Dendritic cell treated with granulocyte-macrophage colony-stimulating factor and Interleukin-4, amounts not matched to agents 40 ng/mL and 50 ng/mL, for 4 days (primary cell): Measurements from ENCODE around the gene HOXD4.

Experiments used
- H3K27ac Mint-ChIP-seq: one replicate; pipeline ENCODE4 v1.8.0; 2022; ENCODE audit warnings: mild to moderate bottlenecking, mixed read lengths
- H3K27me3 Mint-ChIP-seq: one replicate; pipeline ENCODE4 v1.8.0; 2022; ENCODE audit warnings: mild to moderate bottlenecking, mixed read lengths
- H3K36me3 Mint-ChIP-seq: one replicate; pipeline ENCODE4 v1.8.0; 2022; ENCODE audit warnings: low read depth, mixed read lengths
- H3K4me1 Mint-ChIP-seq: one replicate; pipeline ENCODE4 v1.8.0; 2022; ENCODE audit warnings: low read depth, mixed read lengths
- H3K4me3 Mint-ChIP-seq: one replicate; pipeline ENCODE4 v1.8.0; 2022; ENCODE audit warnings: mild to moderate bottlenecking, moderate library complexity, mixed read lengths
- H3K9me3 Mint-ChIP-seq: one replicate; pipeline ENCODE4 v1.8.0; 2022; ENCODE audit warnings: mixed read lengths
- intact Hi-C: fragments of 100-400 bp; cut with micrococcal nuclease; formaldehyde crosslinking; loops from one replicate; pipeline ENCODE4 v1.15.0; 2022

Gene HOXD4

DNA sequence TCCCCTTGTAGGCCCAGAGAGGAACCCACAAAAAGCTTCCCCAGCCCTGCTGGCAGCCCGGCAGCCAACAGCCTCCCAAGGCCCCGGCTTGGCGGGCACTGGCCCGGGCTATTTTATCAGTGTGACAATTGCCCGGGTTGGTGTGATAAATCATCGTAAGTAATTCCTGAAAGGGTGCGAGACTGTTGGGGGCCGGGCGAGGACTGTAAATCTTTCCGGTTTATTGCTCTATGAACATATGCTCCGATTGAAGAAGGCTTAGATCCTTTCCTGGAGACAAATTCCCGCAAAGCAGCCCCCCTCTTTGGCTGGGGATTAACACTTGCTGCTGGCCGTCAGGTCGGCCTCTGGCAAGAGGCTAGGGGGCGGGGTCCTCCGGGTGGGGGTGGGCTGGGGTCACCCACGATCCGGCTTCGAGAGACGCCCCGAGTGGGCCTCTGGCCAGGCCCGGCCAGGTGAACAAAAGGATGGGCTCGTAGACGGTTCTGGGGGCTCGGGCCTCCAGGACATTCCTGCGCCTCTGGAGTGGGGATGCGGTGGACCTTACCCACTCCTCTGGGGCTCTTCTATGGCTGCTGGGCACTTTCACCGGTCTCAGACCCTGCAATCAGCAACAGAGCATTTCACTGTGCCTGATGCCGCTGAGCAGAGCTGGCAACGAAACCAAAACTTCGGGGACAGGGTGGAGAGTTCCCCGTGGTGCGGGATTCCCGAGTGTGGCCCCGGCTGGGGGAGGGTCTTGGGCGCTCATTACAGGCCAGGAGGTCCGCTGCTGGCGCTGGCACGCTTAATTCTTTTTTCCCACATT, 7.7 kb downstream of the HOXD4 start:
- H3K36me3 Mint-ChIP-seq = no peaks in the 10 kb centered on the region
- H3K9me3 Mint-ChIP-seq = no peaks in the 10 kb centered on the region
- H3K27me3 Mint-ChIP-seq = peaks cover 96% of the 10 kb centered on the region
- intact Hi-C loops = no loop called here
- no peak overlapping the region for H3K27ac Mint-ChIP-seq
- peaks cover 5% of the 10 kb centered on the region for H3K4me1 Mint-ChIP-seq
- H3K4me3 Mint-ChIP-seq = no peak overlapping the region

DNA sequence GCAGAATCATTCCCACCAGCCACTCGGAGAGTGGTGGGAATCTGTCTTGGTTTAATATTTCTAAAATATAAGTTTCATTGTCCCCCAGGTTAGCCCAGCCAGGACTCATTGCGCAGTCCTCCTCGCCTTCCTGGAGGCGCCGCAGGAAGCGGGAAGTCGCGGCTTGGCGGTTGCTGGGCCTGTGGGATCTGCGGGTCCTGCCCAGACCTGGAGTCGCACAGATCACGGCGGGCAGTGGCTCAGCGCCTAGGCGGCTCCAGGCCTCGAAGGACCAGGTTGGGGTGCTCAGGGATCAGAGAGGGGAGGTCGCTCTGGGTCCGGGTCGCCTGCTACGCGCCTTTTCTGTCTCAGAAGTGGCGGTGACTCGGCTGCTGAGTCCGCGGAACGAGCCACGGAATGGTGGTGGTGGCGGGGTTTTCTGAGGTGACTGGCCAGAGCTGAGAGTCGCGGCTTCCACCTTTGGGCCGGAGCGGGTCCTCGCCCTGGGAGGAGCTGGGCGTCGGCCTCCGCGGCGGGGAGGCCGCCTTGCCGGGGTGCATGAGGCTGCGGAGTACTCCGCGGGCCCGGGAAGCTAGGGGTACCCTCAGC, 8.4 kb downstream of the HOXD4 start:
- Mint-ChIP-seq H3K27me3 (peaks cover 96% of the 10 kb centered on the region), H3K4me3 (no peak overlapping the region), H3K9me3 (no peaks in the 10 kb centered on the region), H3K27ac (no peak overlapping the region), H3K4me1 (peaks cover 5% of the 10 kb centered on the region), H3K36me3 (no peaks in the 10 kb centered on the region)
- intact Hi-C loops = no loop called here

DNA sequence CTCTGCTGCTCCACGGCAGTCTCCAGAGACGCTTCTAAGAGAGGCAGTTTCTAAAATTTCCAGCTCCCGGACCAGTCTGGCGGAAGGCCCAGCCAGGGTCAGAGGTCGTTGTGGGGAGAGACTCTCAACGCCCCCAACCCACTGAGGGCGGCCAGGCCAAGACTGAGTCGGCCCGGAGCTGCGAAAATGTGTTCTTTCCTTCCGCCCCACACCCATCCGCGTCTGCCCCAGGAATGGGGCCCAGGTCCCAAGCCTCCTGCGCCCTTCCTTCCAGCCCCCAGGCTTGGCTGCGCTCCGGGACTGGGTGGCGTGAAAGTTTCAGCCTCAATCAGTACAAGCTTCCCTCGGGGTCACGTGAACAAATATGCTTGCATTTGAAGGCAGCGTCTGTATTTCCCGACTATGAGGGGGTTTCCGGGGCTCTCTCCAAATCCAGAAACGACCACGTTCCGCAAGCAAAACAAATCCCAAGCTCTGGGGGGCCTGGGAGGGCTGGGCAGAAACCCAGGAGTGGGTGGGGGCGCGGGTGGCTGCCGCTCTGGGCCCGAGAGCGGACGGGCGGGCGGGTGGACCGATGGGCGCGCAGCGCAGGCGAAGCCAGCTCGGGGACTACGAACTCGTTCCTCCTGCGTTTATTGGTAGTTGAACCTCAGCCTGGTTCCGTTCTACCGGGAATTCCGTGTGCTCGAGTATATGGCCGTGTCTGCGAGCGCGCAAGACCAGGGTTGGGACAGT, 9.1 kb downstream of the HOXD4 start:
- H3K4me3 Mint-ChIP-seq = no peak overlapping the region
- H3K9me3 Mint-ChIP-seq = no peaks in the 10 kb centered on the region
- no peaks in the 10 kb centered on the region for H3K36me3 Mint-ChIP-seq
- H3K4me1 Mint-ChIP-seq = peaks cover 5% of the 10 kb centered on the region
- intact Hi-C loops = no loop called here
- H3K27me3 Mint-ChIP-seq = peaks cover 96% of the 10 kb centered on the region
- H3K27ac Mint-ChIP-seq = no peak overlapping the region

DNA sequence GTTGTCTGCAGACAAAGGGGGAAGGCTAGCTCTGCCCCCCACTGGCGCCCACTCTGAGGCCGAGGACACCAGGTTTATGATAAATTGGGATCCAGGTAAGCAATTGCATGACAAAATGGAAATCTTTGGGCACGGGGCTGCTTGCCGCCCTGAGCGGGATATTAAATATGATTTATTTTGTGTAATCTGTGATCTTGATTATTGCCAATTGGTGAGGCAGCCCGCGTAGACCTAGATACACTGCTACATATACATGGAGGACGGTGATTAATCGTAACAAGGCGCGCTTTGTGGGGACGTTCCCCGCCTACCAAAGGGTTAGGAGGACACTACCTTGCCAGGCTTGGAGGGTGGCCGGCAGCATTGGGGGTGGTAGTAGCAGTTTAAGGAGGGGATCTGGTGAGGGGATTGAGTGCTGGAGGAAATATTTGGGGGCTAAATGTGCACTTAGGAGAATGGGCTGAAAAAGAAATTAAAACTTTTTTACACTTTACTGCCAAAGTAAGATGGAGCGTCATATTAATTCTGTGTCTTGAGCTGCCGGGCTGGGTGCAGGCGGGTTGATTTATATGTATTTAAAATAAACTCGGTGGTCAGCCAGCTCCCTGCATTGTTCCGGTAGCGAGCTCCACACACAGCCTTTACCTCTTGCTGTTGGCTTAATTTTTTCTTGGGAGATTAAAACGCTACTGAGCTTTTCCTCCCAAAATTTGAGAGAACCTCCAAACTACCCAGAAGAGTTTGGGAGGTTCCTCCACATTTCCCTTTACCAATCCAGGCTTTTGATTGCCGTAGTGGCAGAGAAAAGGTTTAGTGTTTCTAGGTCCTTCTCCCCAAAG, 9.9 kb downstream of the HOXD4 start:
- no peak overlapping the region for H3K4me3 Mint-ChIP-seq
- H3K36me3 Mint-ChIP-seq = no peaks in the 10 kb centered on the region
- peaks cover 5% of the 10 kb centered on the region for H3K4me1 Mint-ChIP-seq
- intact Hi-C loops = no loop called here
- H3K27ac Mint-ChIP-seq = no peak overlapping the region
- peaks cover 97% of the 10 kb centered on the region for H3K27me3 Mint-ChIP-seq
- H3K9me3 Mint-ChIP-seq = no peaks in the 10 kb centered on the region

DNA sequence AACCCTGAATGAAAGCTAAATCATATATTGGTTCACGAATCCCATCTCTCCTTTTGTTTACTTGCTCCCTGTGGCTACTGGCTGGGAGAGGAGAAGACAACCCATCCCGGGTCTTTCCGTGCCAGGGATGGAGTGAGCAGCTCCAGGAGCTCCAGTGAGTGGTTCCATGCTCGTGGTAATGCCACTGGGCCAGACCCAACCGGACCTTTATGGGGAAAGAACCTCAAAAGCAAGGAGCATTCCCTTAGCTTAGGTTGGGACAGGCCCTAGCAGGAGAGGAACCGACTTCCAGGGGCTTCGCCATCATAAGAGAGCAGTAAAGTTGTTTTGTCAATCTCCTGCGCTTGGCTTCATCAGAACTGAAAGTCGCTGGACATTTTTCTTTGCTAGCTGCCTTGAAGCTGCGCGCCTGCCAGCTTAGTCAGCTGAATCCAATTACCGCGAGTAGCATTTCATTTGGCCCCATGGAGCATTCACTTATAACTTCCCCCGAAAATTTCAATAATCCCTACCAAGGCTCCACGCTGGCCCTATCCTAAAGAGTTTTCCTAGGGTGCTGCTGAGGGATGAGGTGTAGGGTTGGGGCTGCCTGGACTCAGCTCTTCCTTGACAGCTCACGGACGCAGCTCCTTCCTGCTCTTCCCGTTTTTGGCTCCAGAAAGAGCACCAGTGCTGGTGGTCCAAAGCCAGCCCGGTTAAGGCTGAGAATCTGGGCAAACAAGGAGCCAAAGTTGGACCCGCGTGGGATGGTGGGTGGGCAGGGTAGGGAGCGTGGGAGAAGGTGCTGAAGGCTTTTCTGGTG, 10.7 kb downstream of the HOXD4 start:
- Mint-ChIP-seq H3K4me1 (peaks cover 5% of the 10 kb centered on the region), H3K36me3 (no peaks in the 10 kb centered on the region), H3K27me3 (peaks cover 96% of the 10 kb centered on the region), H3K9me3 (no peaks in the 10 kb centered on the region), H3K4me3 (no peak overlapping the region), H3K27ac (no peak overlapping the region)
- intact Hi-C loops = no loop called here

DNA sequence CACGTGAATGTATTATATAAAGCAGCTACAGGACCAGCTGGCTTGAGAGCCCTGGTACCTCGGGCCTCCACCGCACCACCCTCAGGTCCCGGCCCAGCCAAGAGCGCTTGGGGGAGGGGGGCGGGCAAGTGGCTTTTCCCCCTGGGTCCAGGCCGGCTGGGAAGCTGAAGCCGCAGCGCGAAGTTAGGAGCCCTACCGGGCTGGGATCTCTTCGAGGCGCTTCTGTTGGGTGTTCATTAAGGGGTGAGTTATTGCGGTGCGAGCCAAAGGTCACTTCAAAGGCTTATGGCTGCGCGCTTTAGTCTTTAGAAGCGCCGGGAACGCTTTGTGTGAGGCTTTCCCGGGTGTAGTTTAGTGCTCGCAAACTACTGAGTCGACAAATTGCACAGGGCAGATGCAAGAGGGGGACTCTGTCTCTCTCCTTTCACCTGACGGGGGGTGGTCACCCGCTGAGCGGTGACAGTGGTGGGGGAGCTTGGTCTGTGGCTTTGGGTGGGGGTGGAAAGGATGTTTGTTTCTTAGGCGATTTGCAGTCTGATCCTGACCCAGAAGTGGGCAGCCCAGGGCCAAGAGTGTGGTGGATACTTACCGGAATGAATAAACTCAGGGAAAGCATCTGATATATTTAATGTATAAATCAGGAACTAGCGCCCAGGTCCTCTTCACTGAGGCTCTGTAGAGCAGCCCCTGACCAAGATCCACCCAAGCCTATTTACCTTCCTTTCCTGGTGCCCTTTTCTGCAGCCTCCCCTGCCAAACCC, 11.7 kb downstream of the HOXD4 start:
- no peaks in the 10 kb centered on the region for H3K9me3 Mint-ChIP-seq
- H3K27ac Mint-ChIP-seq = no peak overlapping the region
- intact Hi-C loops = no loop called here
- H3K27me3 Mint-ChIP-seq = peaks cover 99% of the 10 kb centered on the region
- no peaks in the 10 kb centered on the region for H3K36me3 Mint-ChIP-seq
- H3K4me3 Mint-ChIP-seq = no peak overlapping the region
- no peaks in the 10 kb centered on the region for H3K4me1 Mint-ChIP-seq

DNA sequence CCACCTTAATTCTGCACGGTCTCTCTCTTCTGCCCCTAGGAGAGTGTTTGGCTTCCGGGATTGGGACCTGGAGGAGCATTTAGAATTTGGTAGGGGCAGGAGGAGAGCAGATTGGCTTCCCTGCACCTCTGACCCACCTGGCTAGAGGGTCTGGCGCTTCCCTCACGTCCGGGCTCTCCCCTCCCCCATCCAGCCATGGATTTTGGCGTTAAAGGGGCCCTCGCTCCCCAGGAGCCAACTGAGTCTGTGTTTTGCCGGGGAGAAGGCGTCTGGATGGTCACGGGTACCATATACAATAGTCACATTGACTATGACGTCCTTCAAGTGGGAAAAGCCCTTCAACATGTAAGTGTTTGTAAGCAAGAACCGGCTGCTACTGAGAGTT, 12.3 kb downstream of the HOXD4 start:
- no peaks in the 10 kb centered on the region for H3K4me1 Mint-ChIP-seq
- H3K27ac Mint-ChIP-seq = no peak overlapping the region
- H3K4me3 Mint-ChIP-seq = no peak overlapping the region

DNA sequence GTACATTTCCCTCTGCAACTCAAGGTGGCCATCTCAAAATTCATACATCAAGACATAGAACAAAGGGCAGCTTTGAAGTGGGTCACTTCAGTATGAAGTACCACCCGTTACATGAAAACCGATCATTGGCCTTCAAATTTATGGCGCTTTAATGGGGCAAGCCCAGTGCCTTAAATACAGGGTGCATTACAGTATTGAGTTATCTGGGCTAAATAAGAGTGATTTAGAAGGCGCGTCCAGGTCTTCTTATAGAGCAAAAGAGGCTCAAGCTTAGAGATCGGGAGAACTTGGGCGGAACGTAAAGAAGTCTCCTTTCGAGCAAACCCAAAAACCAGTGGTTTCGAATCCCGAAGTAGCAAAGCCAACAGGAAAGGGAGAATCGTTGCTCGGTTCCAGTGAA, 12.9 kb downstream of the HOXD4 start:
- Mint-ChIP-seq H3K27ac (no peak overlapping the region), H3K4me1 (no peaks in the 10 kb centered on the region), H3K27me3 (peaks cover 96% of the 10 kb centered on the region), H3K9me3 (no peaks in the 10 kb centered on the region), H3K4me3 (no peak overlapping the region), H3K36me3 (no peaks in the 10 kb centered on the region)
- intact Hi-C loops = no loop called here

More for the DNA sequence above, 12.3 kb downstream of the HOXD4 start:
- intact Hi-C loops = no loop called here
- no peaks in the 10 kb centered on the region for H3K9me3 Mint-ChIP-seq
- no peaks in the 10 kb centered on the region for H3K36me3 Mint-ChIP-seq
- H3K27me3 Mint-ChIP-seq = peaks cover 97% of the 10 kb centered on the region

DNA sequence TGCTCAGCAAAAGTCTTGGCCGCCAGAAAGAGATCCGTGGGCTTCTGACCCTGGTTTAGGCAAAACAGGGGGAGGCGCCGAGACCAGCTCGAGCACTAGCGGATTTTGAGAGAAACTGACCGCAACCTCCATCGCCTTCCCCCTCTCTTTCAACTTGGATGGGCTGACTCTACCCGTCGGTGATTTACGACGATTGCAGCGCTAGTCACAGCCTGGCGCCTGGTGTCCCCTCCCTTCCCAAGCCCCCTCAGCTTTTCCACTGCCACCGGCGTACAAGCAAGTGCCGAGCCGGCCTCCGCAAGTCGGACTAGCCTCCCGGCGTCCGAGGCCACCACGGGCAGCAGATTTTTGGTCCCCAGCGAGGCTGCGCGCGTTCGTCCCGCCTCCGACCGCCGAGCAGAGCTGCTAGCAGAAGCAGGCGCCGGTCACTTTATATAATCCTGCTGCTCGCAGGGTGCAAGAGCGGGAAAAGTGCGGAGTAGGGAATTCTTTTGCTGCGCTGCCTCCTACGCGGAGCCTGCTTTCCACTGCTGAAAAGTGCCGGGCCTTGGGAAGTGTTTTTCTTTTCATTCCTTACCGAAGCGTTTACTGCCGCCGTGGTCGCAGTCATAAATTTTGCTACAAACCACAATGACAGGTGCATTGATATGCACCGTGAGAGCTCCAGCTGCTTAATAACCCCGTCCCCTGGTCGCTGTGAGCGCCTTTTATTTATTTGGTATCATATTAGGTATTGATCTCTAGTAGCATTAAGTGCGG, 13.4 kb downstream of the HOXD4 start:
- Mint-ChIP-seq H3K36me3 (no peaks in the 10 kb centered on the region), H3K27ac (no peak overlapping the region), H3K27me3 (peaks cover 96% of the 10 kb centered on the region), H3K9me3 (no peaks in the 10 kb centered on the region), H3K4me3 (no peak overlapping the region), H3K4me1 (no peaks in the 10 kb centered on the region)
- intact Hi-C loops = no loop called here

DNA sequence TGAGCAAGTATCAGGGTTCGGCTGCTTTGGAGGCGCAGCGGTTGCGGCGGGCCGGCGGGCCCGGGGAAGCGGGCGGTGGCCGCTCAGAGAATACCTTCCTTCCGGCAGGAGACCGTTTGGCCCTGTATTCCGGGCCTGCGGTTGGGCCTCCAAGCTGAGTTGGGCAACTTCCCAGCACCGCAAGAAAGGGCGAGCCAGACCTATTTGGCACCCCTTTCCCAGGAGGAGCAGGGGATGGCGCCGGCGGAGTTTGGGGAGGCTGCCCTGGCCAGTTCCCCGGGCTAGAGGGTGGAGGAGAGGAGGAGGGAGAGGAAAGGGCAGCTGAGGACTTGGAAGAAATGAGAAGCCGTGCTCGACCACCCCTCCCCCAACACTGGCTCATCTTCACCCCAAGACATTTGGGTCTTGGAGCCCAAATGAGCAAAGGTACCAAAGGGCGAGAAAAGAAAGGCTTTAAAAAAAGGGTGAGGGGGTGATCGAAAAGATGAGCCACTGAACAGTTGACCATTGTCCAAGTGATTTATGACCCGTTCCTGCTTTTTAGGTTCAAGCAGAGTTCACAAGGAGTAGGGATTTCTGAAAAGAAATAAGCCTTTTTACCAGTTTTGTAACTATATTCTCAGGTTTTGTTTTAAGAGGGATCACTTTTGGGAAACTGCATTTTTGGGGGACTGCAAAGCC, 14.2 kb downstream of the HOXD4 start:
- Mint-ChIP-seq H3K4me1 (no peaks in the 10 kb centered on the region), H3K9me3 (no peaks in the 10 kb centered on the region), H3K27me3 (peaks cover 94% of the 10 kb centered on the region), H3K36me3 (no peaks in the 10 kb centered on the region), H3K4me3 (no peak overlapping the region), H3K27ac (no peak overlapping the region)
- intact Hi-C loops = no loop called here

DNA sequence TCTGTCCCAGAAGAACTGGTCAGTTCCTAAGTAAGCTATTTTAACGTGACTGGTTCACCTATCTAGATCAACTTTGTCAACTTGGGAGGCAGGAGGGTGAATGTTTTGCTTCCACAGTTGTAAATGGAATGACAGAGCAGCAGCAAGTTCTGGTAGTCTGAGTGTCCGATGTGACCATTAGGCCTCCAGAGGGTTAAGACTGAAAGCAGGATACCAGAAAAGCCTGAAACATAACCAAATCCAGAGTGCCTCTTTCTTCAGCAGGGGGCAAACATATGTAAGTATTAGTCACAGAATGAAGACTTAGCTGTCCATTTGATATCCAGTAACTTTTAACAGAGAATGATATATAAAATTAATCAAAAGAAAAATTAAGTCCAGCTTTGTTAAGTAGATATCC, 14.9 kb downstream of the HOXD4 start:
- no peak overlapping the region for H3K4me3 Mint-ChIP-seq
- H3K9me3 Mint-ChIP-seq = no peaks in the 10 kb centered on the region
- no peaks in the 10 kb centered on the region for H3K4me1 Mint-ChIP-seq
- intact Hi-C loops = no loop called here
- H3K27ac Mint-ChIP-seq = no peak overlapping the region
- no peaks in the 10 kb centered on the region for H3K36me3 Mint-ChIP-seq
- H3K27me3 Mint-ChIP-seq = peaks cover 94% of the 10 kb centered on the region

DNA sequence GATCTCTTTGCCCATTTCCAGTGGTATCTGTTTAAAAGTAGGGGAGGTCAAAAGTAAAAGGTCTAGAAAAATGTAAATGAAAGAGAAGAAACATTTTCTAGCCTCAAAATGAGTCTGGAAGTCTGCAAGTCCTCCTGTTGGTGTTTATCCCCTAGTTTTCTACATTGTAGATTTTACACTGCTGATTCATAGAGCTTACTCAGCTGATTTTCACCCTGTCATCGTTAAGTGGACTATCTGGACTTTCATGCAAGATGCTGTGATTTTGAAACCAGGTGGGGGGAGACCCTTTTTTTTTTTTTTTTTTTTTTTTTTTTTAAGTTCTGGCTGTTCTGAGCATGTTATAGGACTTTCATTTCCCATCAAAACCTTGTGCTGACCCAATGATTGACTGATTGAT, 16.0 kb downstream of the HOXD4 start:
- Mint-ChIP-seq H3K27ac (no peak overlapping the region), H3K4me3 (no peak overlapping the region), H3K27me3 (peaks cover 94% of the 10 kb centered on the region), H3K36me3 (no peaks in the 10 kb centered on the region), H3K9me3 (no peaks in the 10 kb centered on the region), H3K4me1 (no peaks in the 10 kb centered on the region)
- intact Hi-C loops = no loop called here
